Transverse colon (tissue), 4 donors: ENCODE measurements around the gene TRRAP.

Experiments used
- CTCF ChIP-seq, 5 experiments: fragments of 200-600 bp in 3 of 5; fragments of 450-650 bp in 2 of 5; sonication (generic) in 3 of 5; IDR thresholded peaks; 1 replicate in 2 of 5; 2 replicates in 3 of 5; pipeline ENCODE4 v1.5.1; 2016 to 2017; ENCODE audit warnings: antibody characterized with exemption in 5 of 5, inconsistent platforms in 3 of 5, mild to moderate bottlenecking in 2 of 5, moderate library complexity in 1 of 5
- EP300 ChIP-seq: sonication (generic); formaldehyde crosslinking; IDR thresholded peaks from one replicate; pipeline ENCODE4 v1.6.1; 2017; ENCODE audit warnings: antibody characterized with exemption, low read depth
- POLR2A ChIP-seq: fragments of 450-650 bp; IDR thresholded peaks from one replicate; pipeline ENCODE4 v1.6.1; 2016; ENCODE audit warnings: antibody characterized with exemption, mild to moderate bottlenecking, moderate library complexity
- POLR2AphosphoS5 ChIP-seq, 3 donors: sonication (generic); formaldehyde crosslinking; IDR thresholded peaks; one replicate each; pipeline ENCODE4 v1.6.1; 2016; ENCODE audit warnings: antibody characterized with exemption in 3 of 3

DNA sequence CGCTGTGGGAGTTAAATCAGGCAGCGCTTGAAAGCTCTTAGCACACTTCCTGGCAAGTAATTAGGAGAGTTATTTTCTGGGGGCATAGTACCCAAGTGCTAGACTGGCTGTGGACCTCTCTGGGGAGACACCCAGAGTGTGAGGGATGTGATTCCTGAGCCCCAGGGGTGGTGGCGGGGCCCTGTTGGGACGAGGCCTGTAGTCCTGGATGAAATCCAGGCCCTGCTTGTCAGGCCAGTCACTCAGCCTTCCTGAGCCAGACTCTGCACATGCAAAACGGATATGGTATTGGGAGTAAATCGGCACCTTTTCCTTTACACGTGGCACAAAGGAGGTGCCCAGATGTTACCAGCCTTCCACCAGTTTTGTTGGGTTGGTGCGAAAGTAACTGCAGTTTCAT lies 31.2 kb downstream of the TRRAP start:
- TF ChIP-seq POLR2A (no peak), CTCF (IDR thresholded peaks at IDR 0.05) (no peak), POLR2AphosphoS5 (IDR thresholded peaks at IDR 0.05) (no peak), EP300 (no peak)
